ENCODE measurements around the gene SHROOM4.

- TF ChIP-seq CTCF (IDR thresholded peaks at IDR 0.05), result no peak
- TF ChIP-seq POLR2A (IDR thresholded peaks at IDR 0.05), result no peak
These were observed 178.1 kb downstream of the SHROOM4 start for GRCh38 chrX:50635817-50636365.

Measured in esophagus squamous epithelium (tissue), 4 donors.